Caco-2 (cell line): ENCODE data around the gene AUH. TPM values are rescaled to one million over a fixed set of nuclear protein-coding genes. Genes with fewer than 3 reads are reported as not detected.

Experiments
- BruUV-seq: library from RNA; stranded (reverse); fragments of 400-500 nt; replicated peaks from 2 replicates; lab custom pipeline; 2021; lab: Mats Ljungman, UMichigan
- CTCF ChIA-PET: fragments of 300-600 bp; sonication (Branson Sonifier 250); formaldehyde crosslinking; loops from one replicate; lab custom pipeline; 2022; ENCODE audit warnings: antibody characterized with exemption; lab: Charles Lee
- POLR2A ChIA-PET: fragments of 300-600 bp; sonication (Branson Sonifier 250); formaldehyde crosslinking; loops from one replicate; lab custom pipeline; 2022; ENCODE audit warnings: antibody characterized with exemption; lab: Charles Lee
- DNase-seq, 2 experiments: peaks; one replicate each; pipeline versions ENCODE4 v3.0.0 to v3.0.0-alpha.2; 2020 to 2022
- H3K27me3 ChIP-seq: replicated peaks from 2 replicates; pipeline ENCODE4 v1.6.0; 2011; ENCODE audit warnings: low read length; ENCODE audit not compliant: control insufficient read depth, insufficient read depth
- H3K36me3 ChIP-seq: 2 replicates; pipeline ENCODE4 v1.5.1; 2011; ENCODE audit warnings: low read length; ENCODE audit not compliant: control insufficient read depth, insufficient read depth
- H3K4me1 ChIP-seq: fragments of 250-450 bp; sonication (Bioruptor Pico); 2 replicates; pipeline ENCODE4 v1.5.1; 2020; ENCODE audit warnings: mild to moderate bottlenecking
- H3K4me3 ChIP-seq: 2 replicates; pipeline ENCODE4 v1.5.1; 2011; ENCODE audit warnings: low read depth, mild to moderate bottlenecking, control low read depth, low read length
- H3K9me3 ChIP-seq: fragments of 250-450 bp; sonication (Bioruptor Pico); 2 replicates; pipeline ENCODE4 v1.5.1; 2020; ENCODE audit warnings: mild to moderate bottlenecking, moderate library complexity
- H3K27ac Mint-ChIP-seq: one replicate; pipeline ENCODE4 v1.8.0; 2022; ENCODE audit warnings: mixed read lengths; ENCODE audit not compliant: unreplicated experiment
- H3K27me3 Mint-ChIP-seq: one replicate; pipeline ENCODE4 v1.8.0; 2022; ENCODE audit warnings: mixed read lengths; ENCODE audit not compliant: insufficient read depth, unreplicated experiment
- H3K36me3 Mint-ChIP-seq: one replicate; pipeline ENCODE4 v1.8.0; 2022; ENCODE audit warnings: mild to moderate bottlenecking, mixed read lengths; ENCODE audit not compliant: insufficient read depth, unreplicated experiment
- H3K4me1 Mint-ChIP-seq: one replicate; pipeline ENCODE4 v1.8.0; 2022; ENCODE audit warnings: low read depth, mixed read lengths; ENCODE audit not compliant: unreplicated experiment
- H3K4me3 Mint-ChIP-seq: one replicate; pipeline ENCODE4 v1.8.0; 2022; ENCODE audit warnings: mild to moderate bottlenecking, moderate library complexity, mixed read lengths; ENCODE audit not compliant: unreplicated experiment
- H3K9me3 Mint-ChIP-seq: one replicate; pipeline ENCODE4 v1.8.0; 2022; ENCODE audit warnings: mixed read lengths; ENCODE audit not compliant: unreplicated experiment
- CTCF ChIP-seq, 2 experiments: fragments of 200-600 bp in 1 of 2; IDR thresholded peaks; 1 replicate in 1 of 2; 2 replicates in 1 of 2; pipeline versions ENCODE4 v1.5.1 to v1.8.0; 2011 to 2022; ENCODE audit warnings: antibody characterized with exemption in 1 of 2, control low read depth in 1 of 2, inconsistent platforms in 1 of 2, low read depth in 1 of 2, low read length in 1 of 2, mild to moderate bottlenecking in 1 of 2, moderate library complexity in 1 of 2; ENCODE audit not compliant: insufficient read depth in 1 of 2, severe bottlenecking in 1 of 2, unreplicated experiment in 1 of 2
- intact Hi-C: fragments of 100-400 bp; cut with micrococcal nuclease; formaldehyde crosslinking; loops from one replicate; pipeline ENCODE4 v1.10.0; 2022; ENCODE audit not compliant: unreplicated experiment
- total RNA-seq: library from RNA; stranded (reverse); gene quantifications from 2 replicates; pipeline ENCODE4 v1.2.3, GENCODE V29; 2022

The AUH gene
- total RNA-seq, 1 experiment from 2014 or later: 10.3 TPM

GRCh38 chr9:91340395-91340967, 21.2 kb downstream of the AUH start:
- Mint-ChIP-seq H3K4me3 (no peak overlapping the region), H3K36me3 (no peaks in the 10 kb centered on the region), H3K27me3 (no peaks in the 10 kb centered on the region), H3K4me1 (no peaks in the 10 kb centered on the region), H3K9me3 (no peaks in the 10 kb centered on the region), H3K27ac (no peak overlapping the region)
- Histone ChIP-seq H3K4me3 (no peak overlapping the region), H3K9me3 (no peaks in the 10 kb centered on the region), H3K27me3 (no peaks in the 10 kb centered on the region), H3K4me1 (no peaks in the 10 kb centered on the region), H3K36me3 (no peaks in the 10 kb centered on the region)
- POLR2A ChIA-PET: no interaction called here
- intact Hi-C loops: no loop called here
- DNase-seq: no peak
- BruUV-seq: no TSS peak
- TF ChIP-seq CTCF (IDR thresholded peaks at IDR 0.05; ENCODE audit: insufficient read depth in 1 of 2, low read depth in 1 of 2, low read length in 1 of 2, severe bottlenecking in 1 of 2, unreplicated experiment in 1 of 2): no peak
- CTCF ChIA-PET: no interaction called here

DNA sequence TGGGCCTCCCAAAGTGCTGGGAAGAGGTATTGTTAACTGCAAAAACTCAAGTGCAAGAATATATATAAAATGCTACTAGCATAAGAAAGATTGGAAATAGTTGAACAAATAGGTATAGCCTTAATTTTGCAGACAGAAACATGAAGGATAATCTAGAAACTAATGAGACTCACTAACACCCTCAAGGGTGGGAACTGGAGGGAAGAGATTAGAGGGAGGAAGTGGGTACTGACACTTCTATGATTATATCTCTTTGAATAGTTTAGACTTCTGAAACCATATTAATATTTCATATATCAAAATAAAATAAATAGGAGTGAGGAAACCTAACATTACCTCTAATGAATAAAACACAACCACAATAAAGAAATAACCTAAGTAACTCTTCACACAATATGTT, 23.0 kb downstream of the AUH start:
- intact Hi-C loops: no loop called here
- no peak overlapping the region for H3K4me3 Mint-ChIP-seq
- Histone ChIP-seq H3K4me3 (no peak overlapping the region), H3K27me3 (no peaks in the 10 kb centered on the region), H3K36me3 (no peaks in the 10 kb centered on the region), H3K9me3 (no peaks in the 10 kb centered on the region), H3K4me1 (no peaks in the 10 kb centered on the region)
- CTCF ChIA-PET: no interaction called here
- POLR2A ChIA-PET: no interaction called here
- no peaks in the 10 kb centered on the region for H3K4me1 Mint-ChIP-seq
- H3K27ac Mint-ChIP-seq: no peak overlapping the region
- no peaks in the 10 kb centered on the region for H3K9me3 Mint-ChIP-seq
- no peak for TF ChIP-seq CTCF (IDR thresholded peaks at IDR 0.05; ENCODE audit: insufficient read depth in 1 of 2, low read depth in 1 of 2, low read length in 1 of 2, severe bottlenecking in 1 of 2, unreplicated experiment in 1 of 2)
- BruUV-seq: no TSS peak
- H3K27me3 Mint-ChIP-seq: no peaks in the 10 kb centered on the region
- DNase-seq: no peak
- H3K36me3 Mint-ChIP-seq: no peaks in the 10 kb centered on the region

DNA sequence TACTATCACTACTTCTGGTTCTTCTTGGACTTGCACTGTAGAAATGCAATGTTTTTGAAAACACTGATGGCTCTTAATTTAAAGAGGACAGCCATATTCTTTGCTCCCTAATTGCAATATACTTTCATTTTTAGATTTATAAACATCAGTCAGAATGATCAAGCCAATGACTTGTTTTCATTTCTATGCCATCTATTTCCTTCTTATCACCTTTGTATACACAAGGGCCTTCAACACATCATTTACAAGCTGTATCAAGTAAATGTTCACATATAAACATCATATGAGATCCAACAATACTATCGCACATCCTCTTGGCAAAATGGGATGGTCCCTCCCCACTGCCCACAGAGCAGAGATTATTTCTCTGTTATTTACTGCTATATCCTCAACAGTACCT, 24.9 kb downstream of the AUH start:
- Histone ChIP-seq H3K36me3 (no peaks in the 10 kb centered on the region), H3K9me3 (no peaks in the 10 kb centered on the region), H3K4me1 (no peaks in the 10 kb centered on the region), H3K4me3 (no peak overlapping the region), H3K27me3 (no peaks in the 10 kb centered on the region)
- intact Hi-C loops: no loop called here
- CTCF ChIA-PET: no interaction called here
- no peaks in the 10 kb centered on the region for H3K36me3 Mint-ChIP-seq
- no TSS peak for BruUV-seq
- TF ChIP-seq CTCF (IDR thresholded peaks at IDR 0.05; ENCODE audit: insufficient read depth in 1 of 2, low read depth in 1 of 2, low read length in 1 of 2, severe bottlenecking in 1 of 2, unreplicated experiment in 1 of 2): no peak
- H3K9me3 Mint-ChIP-seq: no peaks in the 10 kb centered on the region
- no peaks in the 10 kb centered on the region for H3K4me1 Mint-ChIP-seq
- no peak overlapping the region for H3K27ac Mint-ChIP-seq
- H3K27me3 Mint-ChIP-seq: no peaks in the 10 kb centered on the region
- H3K4me3 Mint-ChIP-seq: no peak overlapping the region
- DNase-seq: no peak
- POLR2A ChIA-PET: no interaction called here
